K562 (cell line): ENCODE results near the gene SPATA17. TPM values are rescaled to one million over a fixed set of nuclear protein-coding genes. Genes with fewer than 3 reads are reported as not detected.

Experiments used
- CGGBP1 ChIP-seq: fragments of 250-450 bp; sonication (Bioruptor Pico); IDR thresholded peaks from 2 replicates; pipeline ENCODE4 v1.9.0; 2021; ENCODE audit warnings: mild to moderate bottlenecking
- FOXK1 ChIP-seq: sonication (generic); formaldehyde crosslinking; IDR thresholded peaks from 2 replicates; pipeline ENCODE4 v1.8.0; 2022; ENCODE audit warnings: missing genetic modification reagents, mild to moderate bottlenecking, borderline replicate concordance
- KLF13 ChIP-seq: fragments of 450-650 bp; IDR thresholded peaks from 2 replicates; pipeline ENCODE4 v1.6.1; 2016; ENCODE audit warnings: missing genetic modification characterization, low read depth, mild to moderate bottlenecking, missing compliant biosample characterization, moderate library complexity, borderline replicate concordance
- MAFF ChIP-seq: IDR thresholded peaks from 2 replicates; pipeline ENCODE4 v1.6.1; 2012; ENCODE audit warnings: low read length, improper control_type of control experiment
- MAZ ChIP-seq, 2 experiments: fragments of 450-650 bp in 1 of 2; sonication (generic) in 1 of 2; formaldehyde crosslinking; IDR thresholded peaks in 1 of 2; conservative IDR thresholded peaks in 1 of 2; 2 replicates each; pipeline versions ENCODE4 v1.4.0 to v1.5.0; 2020; ENCODE audit warnings: mild to moderate bottlenecking in 1 of 2, missing genetic modification reagents in 1 of 2
- NEUROD1 ChIP-seq: fragments of 150-350 bp; IDR thresholded peaks from 2 replicates; pipeline ENCODE4 v1.6.1; 2014; ENCODE audit warnings: borderline replicate concordance, low read length, low read depth; ENCODE audit not compliant: partially characterized antibody
- RB1 ChIP-seq: fragments of 450-650 bp; IDR thresholded peaks from 2 replicates; pipeline ENCODE4 v1.6.1; 2017; ENCODE audit warnings: low read depth, mild to moderate bottlenecking
- SRSF1 ChIP-seq: fragments of 200-400 bp; formaldehyde crosslinking; IDR thresholded peaks from 2 replicates; pipeline ENCODE4 v1.6.1; 2017; ENCODE audit warnings: mild to moderate bottlenecking, low read depth, low read length, moderate library complexity
- TCFL5 ChIP-seq: fragments of 250-450 bp; sonication (Bioruptor Pico); conservative IDR thresholded peaks from 2 replicates; pipeline ENCODE4 v1.6.1; 2021; ENCODE audit warnings: mild to moderate bottlenecking, moderate library complexity, matching md5 sums
- ZNF280B ChIP-seq: fragments of 250-450 bp; sonication (Bioruptor Pico); IDR thresholded peaks from 2 replicates; pipeline ENCODE4 v1.5.1; 2021; ENCODE audit warnings: mild to moderate bottlenecking
- ZNF316 ChIP-seq: fragments of 450-650 bp; IDR thresholded peaks from 2 replicates; pipeline ENCODE4 v1.6.1; 2016
- polyA plus RNA-seq, 8 experiments: library from polyadenylated mRNA; depleted of rRNA in 4 of 8; stranded (reverse) in 5 of 8; unstranded in 3 of 8; fragments of >200 nt; fragmentation: Nextera tagmentation in 2 of 8; fragmentation: Illumina TruSeq in 1 of 8; extraction: Ambion mirVana in 2 of 8; extraction: Trizol in 1 of 8; gene quantifications; 2 replicates each; pipeline versions ENCODE4 v1.2.1 to v1.2.3, GENCODE V29; 2011 to 2014; ENCODE audit warnings: inconsistent platforms in 1 of 8, missing spikeins in 1 of 8
- total RNA-seq, 7 experiments: library from RNA; depleted of rRNA in 6 of 7; stranded (reverse); fragments of >200 nt in 6 of 7; fragmentation: Illumina TruSeq in 2 of 7; extraction: Trizol in 2 of 7; gene quantifications; 2 replicates each; pipeline versions ENCODE4 v1.2.1 to v1.2.3, GENCODE V29; 2011 to 2021; ENCODE audit warnings: low replicate concordance in 1 of 7
- TF ChIP-seq, protein P1 (sequence below): sonication (generic); formaldehyde crosslinking; IDR thresholded peaks from 2 replicates; pipeline ENCODE4 v1.8.0; 2022; ENCODE audit warnings: mild to moderate bottlenecking, missing genetic modification reagents
- TF ChIP-seq, protein P2 (sequence below): fragments of 250-450 bp; sonication (Bioruptor Pico); IDR thresholded peaks from 2 replicates; pipeline ENCODE4 v1.4.0; 2020; ENCODE audit warnings: mild to moderate bottlenecking, moderate library complexity, borderline replicate concordance
- TF ChIP-seq, protein P3 (sequence below): sonication (generic); formaldehyde crosslinking; IDR thresholded peaks from 2 replicates; pipeline ENCODE4 v1.8.1; 2022; ENCODE audit warnings: missing genetic modification reagents
- TF ChIP-seq, protein P4 (sequence below): fragments of 450-650 bp; formaldehyde crosslinking; IDR thresholded peaks from 2 replicates; pipeline ENCODE4 v1.4.0; 2022; ENCODE audit warnings: mild to moderate bottlenecking, moderate library complexity

SPATA17 gene
- total and polyA plus RNA-seq, 9 of the 15 experiments (the other 6 are each of a cell fraction or from before 2014, with no cell fraction given), result 0.04 to 0.11 TPM; not detected in 7

- TF ChIP-seq, protein P1, sequence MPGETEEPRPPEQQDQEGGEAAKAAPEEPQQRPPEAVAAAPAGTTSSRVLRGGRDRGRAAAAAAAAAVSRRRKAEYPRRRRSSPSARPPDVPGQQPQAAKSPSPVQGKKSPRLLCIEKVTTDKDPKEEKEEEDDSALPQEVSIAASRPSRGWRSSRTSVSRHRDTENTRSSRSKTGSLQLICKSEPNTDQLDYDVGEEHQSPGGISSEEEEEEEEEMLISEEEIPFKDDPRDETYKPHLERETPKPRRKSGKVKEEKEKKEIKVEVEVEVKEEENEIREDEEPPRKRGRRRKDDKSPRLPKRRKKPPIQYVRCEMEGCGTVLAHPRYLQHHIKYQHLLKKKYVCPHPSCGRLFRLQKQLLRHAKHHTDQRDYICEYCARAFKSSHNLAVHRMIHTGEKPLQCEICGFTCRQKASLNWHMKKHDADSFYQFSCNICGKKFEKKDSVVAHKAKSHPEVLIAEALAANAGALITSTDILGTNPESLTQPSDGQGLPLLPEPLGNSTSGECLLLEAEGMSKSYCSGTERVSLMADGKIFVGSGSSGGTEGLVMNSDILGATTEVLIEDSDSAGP, result no peak
- TF ChIP-seq MAFF (peak; percentile 58), MAZ (CRISPR knock-in tag; conservative IDR thresholded peaks at IDR 0.05 in 1 of 2, IDR thresholded peaks at IDR 0.05 in 1 of 2) (no peak), RB1 (no peak), CGGBP1 (CRISPR knock-in tag) (no peak), FOXK1 (no peak), ZNF316 (peak; percentile 49), TCFL5 (CRISPR knock-in tag) (no peak), SRSF1 (no peak), ZNF280B (CRISPR knock-in tag) (no peak), NEUROD1 (no peak), KLF13 (tag) (no peak)
- TF ChIP-seq, protein P2, sequence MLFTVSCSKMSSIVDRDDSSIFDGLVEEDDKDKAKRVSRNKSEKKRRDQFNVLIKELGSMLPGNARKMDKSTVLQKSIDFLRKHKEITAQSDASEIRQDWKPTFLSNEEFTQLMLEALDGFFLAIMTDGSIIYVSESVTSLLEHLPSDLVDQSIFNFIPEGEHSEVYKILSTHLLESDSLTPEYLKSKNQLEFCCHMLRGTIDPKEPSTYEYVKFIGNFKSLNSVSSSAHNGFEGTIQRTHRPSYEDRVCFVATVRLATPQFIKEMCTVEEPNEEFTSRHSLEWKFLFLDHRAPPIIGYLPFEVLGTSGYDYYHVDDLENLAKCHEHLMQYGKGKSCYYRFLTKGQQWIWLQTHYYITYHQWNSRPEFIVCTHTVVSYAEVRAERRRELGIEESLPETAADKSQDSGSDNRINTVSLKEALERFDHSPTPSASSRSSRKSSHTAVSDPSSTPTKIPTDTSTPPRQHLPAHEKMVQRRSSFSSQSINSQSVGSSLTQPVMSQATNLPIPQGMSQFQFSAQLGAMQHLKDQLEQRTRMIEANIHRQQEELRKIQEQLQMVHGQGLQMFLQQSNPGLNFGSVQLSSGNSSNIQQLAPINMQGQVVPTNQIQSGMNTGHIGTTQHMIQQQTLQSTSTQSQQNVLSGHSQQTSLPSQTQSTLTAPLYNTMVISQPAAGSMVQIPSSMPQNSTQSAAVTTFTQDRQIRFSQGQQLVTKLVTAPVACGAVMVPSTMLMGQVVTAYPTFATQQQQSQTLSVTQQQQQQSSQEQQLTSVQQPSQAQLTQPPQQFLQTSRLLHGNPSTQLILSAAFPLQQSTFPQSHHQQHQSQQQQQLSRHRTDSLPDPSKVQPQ, result no peak
- TF ChIP-seq, protein P3, sequence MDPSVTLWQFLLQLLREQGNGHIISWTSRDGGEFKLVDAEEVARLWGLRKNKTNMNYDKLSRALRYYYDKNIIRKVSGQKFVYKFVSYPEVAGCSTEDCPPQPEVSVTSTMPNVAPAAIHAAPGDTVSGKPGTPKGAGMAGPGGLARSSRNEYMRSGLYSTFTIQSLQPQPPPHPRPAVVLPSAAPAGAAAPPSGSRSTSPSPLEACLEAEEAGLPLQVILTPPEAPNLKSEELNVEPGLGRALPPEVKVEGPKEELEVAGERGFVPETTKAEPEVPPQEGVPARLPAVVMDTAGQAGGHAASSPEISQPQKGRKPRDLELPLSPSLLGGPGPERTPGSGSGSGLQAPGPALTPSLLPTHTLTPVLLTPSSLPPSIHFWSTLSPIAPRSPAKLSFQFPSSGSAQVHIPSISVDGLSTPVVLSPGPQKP (CRISPR knock-in tag), result no peak
- TF ChIP-seq, protein P4, sequence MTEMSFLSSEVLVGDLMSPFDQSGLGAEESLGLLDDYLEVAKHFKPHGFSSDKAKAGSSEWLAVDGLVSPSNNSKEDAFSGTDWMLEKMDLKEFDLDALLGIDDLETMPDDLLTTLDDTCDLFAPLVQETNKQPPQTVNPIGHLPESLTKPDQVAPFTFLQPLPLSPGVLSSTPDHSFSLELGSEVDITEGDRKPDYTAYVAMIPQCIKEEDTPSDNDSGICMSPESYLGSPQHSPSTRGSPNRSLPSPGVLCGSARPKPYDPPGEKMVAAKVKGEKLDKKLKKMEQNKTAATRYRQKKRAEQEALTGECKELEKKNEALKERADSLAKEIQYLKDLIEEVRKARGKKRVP, result no peak
Observed at GRCh38 chr1:217660353-217661062, 29.4 kb downstream of the SPATA17 start (continued).
